SW480 (cell line): Measurements from ENCODE around the gene FAAH.

Experiments
- DNase-seq: peaks from one replicate; pipeline ENCODE4 v3.0.0-alpha.2; 2016; ENCODE audit warnings: low spot score

FAAH gene

DNA sequence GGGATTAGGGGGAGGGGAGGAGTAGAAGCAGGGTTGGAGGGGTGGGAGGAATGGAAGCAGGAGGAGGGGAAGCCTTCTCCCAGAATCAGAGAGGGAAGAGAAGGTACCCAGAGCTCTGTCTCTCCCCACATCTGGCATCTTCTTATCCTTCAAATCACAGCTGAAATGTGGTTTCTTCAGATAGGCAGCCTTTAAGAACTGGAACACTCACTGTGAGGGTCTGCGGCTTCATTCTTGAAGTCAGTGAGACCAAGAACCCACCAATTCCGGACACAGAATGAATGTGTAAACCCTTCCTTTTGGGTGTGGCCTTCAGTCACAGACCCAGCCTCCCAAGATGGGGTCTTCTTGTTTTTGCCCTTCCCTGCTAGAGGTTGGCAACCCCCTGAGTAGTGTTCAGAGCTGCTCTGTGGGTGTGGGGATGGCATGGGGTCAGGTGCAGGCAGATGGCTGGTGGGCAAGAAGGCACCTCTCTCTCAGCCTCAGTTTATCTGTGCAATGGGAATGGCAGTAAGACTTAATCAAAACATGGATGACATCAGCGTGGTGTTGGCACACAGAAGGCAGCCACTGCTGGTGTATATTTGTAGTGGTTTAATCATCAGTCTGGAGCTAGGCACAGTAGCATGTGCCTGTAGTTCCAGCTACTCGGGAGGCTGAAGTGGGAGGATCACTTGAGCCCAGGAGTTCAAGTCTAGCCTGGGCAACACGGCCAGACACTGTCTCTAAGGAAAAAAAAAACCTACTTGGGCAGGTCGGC lies 7.2 kb downstream of the FAAH start:
- DNase-seq, result no peak

DNA sequence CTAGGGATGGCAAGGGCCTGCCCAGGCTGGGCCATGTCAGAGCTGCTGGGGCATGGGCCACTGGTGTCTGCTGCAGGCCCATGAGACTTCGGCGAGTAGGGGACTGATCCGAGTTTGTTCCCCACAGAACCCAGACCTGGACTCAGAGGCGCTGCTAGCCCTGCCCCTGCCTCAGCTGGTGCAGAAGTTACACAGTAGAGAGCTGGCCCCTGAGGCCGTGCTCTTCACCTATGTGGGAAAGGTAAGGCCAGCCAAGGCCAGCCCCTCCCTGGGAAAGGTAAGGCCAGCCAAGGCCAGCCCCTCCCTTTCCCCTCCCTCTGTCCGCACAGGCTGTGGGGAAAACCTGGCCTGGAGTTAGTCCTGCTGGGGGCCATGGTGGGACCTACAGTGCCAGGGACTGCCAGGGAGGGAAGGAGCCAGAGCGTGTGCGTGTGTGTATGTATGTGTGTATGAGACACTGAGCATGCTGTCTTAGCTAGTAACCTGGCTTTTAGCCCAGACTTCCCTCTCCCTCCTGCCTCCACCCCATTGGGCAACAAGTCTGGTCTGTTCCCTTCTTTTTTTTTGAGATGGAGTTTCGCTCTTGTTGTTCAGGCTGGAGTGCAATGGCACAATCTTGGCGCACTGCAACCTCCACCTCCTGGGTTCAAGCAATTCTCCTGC lies 8.0 kb downstream of the FAAH start:
- peak; percentile 67 for DNase-seq

DNA sequence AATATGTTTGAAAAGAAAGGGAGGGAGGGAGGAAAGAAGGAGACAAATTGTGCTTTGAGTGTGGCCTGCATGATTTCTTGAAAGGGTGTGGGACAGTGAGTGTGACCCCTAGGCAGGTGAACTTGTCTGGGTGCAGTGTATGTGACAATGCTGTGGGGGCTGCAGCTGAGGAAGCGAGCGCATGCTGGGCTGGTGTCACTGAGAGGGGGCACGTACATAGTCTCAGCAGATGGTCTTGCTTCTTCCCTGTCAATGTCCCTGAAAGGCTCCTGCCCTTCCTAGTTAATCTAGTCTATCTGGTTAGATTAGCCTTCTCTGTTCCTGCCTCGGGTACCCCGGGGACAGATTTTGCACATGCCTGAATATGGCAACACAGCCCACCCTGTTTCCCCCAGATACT lies 9.8 kb downstream of the FAAH start:
- DNase-seq, result no peak

- DNase-seq, result no peak
Observed at GRCh38 chr1:46404482-46405196, 10.5 kb downstream of the FAAH start.

DNA sequence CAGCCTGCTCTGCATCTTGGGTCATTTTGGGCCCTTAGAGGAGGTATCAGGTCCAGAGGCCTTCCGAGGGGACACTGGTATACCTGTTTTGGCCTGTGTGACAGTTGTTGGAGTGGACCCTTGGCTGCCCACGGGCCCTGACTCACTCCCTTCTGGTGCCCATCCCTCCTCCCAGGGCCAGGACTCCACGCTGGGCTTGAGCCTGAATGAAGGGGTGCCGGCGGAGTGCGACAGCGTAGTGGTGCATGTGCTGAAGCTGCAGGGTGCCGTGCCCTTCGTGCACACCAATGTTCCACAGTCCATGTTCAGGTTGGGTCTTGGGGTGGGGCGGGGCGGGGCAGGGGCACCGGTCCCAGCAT lies 11.1 kb downstream of the FAAH start:
- no peak for DNase-seq

- no peak for DNase-seq
Observed at GRCh38 chr1:46405724-46406123, 11.6 kb downstream of the FAAH start.

- DNase-seq, result no peak
Observed at GRCh38 chr1:46406881-46407608, 12.9 kb downstream of the FAAH start.

DNA sequence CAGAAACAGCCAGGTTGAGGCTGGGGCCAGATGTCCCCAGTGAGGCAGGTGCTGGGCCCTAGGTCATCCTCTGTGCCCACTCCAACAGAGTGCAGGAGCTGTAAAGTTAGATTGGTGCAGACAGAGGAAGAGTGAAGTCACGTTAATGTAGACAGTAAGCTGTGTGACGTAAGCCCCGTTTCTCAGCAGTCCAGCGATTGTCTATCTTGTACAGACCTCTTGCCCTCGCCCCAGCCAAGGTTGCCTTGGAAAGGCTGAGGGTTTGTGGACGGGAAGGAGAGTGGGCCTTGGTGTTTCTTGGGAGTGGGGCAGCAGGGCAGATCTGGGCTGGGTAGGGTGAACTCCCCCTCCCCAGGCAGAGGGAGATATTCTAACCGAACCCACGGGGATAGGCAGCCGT lies 13.5 kb downstream of the FAAH start:
- DNase-seq, result no peak

DNA sequence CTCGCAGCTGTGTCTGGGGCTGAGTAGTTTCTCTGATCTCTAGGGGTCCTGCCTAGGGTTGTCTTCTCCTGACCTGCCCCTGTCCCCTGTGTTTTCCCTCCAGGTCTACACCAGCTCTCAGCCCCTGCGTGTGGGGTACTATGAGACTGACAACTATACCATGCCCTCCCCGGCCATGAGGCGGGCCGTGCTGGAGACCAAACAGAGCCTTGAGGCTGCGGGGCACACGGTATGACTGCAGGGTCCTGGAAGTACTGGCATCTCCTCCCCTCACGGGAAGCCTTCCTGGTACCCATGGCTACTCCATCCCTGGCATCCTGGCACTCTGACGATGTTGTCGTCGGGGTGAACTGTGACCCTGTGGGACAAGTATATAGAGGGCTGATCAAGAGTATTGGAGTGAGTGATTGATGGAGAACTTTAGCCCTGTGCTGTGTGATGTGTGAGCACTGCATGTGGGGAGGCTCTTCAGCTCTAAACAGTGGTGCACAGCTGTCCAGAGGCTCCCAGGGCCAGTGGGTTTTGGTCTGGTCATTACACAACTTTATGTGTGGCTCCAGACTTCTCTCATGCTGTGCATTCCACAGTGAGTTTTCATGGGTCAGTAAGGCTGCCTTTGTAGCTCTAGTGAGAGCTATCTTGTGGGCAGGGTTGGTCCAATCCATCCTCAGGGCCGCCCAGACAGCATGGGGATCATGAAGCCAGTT lies 14.4 kb downstream of the FAAH start:
- DNase-seq, result no peak

DNA sequence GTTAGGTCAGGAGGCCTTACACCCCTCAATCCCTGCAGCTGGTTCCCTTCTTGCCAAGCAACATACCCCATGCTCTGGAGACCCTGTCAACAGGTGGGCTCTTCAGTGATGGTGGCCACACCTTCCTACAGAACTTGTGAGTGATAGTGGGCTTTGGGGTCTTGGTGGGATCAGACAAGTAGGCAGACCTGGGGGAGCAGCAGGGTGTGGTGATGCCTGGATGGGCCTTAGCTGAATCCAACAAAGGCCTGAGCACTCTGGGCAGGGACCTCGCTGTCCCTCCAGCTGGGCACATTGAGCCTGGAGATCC lies 14.9 kb downstream of the FAAH start:
- no peak for DNase-seq

DNA sequence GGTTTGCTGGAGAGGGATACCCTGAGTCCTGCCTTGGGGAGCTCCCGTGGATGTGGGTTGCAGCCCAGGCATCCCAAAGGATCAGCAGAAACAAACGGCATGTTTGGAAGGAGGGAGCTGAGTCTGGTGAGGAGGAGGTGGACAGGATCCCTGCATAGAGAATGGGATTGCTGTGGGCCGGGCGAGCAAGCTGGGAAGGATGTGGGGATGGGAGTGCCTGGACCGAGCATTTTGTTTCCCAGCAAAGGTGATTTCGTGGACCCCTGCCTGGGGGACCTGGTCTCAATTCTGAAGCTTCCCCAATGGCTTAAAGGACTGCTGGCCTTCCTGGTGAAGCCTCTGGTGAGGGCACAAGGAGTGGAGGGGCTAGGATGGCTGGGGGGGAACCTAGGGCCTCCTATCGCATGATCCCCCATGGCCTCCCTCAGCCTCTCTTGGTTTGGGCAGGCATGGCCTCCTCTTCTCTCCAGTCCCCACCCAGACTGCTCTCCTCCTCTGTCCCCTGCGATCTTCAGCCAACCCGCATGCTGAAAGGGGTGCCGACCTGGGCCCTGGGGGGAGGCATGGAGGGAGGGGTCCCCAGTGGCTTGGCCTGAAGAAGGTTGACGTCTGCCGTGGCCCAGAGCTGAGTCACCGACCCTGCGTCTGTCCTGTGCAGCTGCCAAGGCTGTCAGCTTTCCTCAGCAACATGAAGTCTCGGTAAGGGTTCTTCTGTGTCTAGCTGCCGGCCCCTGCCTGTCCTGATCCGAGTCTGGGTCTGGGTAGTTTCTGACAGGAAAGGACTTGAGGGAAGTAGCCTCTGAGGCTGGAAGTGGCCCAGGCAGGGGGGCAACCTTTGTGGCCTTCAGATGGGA lies 16.3 kb downstream of the FAAH start:
- DNase-seq, result no peak

GRCh38 chr1:46411010-46411405 lies 16.9 kb downstream of the FAAH start:
- DNase-seq, result no peak

- no peak for DNase-seq
Observed at GRCh38 chr1:46411601-46412341, 17.7 kb downstream of the FAAH start.

- DNase-seq, result no peak
Observed at GRCh38 chr1:46412893-46413595, 18.9 kb downstream of the FAAH start.

DNA sequence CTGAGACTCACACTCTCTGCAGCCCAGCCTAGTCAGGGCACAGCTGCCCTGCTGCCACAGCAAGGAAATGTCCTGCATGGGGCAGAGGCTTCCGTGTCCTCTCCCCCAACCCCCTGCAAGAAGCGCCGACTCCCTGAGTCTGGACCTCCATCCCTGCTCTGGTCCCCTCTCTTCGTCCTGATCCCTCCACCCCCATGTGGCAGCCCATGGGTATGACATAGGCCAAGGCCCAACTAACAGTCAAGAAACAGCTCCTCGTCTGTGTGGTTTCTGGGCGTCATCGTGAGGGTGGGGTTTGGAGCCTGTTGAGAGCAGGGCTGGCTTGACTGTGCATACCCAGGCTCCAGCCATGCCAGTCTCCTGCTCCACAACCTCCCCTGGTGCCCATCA lies 19.5 kb downstream of the FAAH start:
- DNase-seq, result no peak

- DNase-seq, result no peak
Observed at GRCh38 chr1:46415514-46415913, 21.4 kb downstream of the FAAH start.

DNA sequence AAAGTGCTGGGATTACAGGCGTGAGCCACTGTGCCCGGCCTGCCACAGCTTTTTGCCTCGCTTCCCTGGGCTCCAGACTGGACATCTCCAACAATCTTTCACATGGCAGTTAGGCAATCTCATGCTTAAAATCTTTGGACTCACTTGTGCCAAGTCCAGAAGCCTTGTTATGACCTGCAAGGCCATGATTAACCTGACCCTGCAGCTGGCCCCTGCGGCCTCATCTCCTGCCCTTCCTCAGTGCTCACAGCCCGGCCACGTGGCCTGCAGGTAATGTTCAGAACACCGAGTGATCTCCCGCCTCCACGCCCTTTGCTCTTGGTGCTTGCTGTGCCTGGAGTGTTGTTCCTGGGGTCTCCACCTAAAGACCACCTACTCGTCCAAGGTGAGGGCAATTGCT lies 24.9 kb downstream of the FAAH start:
- no peak for DNase-seq

GRCh38 chr1:46420533-46420915 lies 26.4 kb downstream of the FAAH start:
- DNase-seq, result no peak

DNA sequence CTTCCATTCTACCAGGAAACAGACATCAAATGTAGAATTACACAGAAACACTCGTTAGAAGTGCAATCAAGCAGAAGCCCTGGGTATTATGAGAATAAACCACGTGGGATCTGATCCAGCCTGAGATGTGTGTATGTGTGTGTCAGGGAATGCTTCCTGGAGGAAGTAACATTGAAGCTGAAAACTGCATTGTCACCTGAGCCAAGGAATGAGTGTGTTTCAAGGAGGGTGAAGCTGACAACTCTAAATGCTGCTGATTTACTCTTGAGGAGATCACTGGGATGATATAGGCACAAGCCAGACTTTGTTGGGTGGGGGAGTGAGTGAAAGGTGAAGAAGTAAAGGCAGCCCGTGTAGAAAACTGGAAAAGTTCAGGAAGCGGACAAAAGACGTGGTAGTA lies 27.6 kb downstream of the FAAH start:
- no peak for DNase-seq
